Anterior cingulate cortex (tissue), 58 donors: ENCODE data around the gene CCNDBP1.
A peak's percentile ranks its signal among the peaks of the same experiment; 100 is the strongest.
"Not testable (repeated sequence)": the region's sequence is repeated elsewhere in the genome, so short reads cannot be mapped to it uniquely, and the experiment has no call there.

Source experiments
- DNase-seq, 58 donors: peaks; one replicate each; lab custom pipeline; 2025; lab: John Stamatoyannopoulos, UW

The CCNDBP1 gene

GRCh38 chr15:43213466-43213865 is 28.3 kb downstream of the CCNDBP1 start:
- DNase-seq = no peak

GRCh38 chr15:43214169-43214568 is 29.0 kb downstream of the CCNDBP1 start:
- DNase-seq = no peak

GRCh38 chr15:43214592-43215295 is 29.5 kb downstream of the CCNDBP1 start:
- no peak for DNase-seq

- DNase-seq = no peak
Observed at GRCh38 chr15:43215961-43216360, 30.8 kb downstream of the CCNDBP1 start.

GRCh38 chr15:43218908-43219706 is 33.9 kb downstream of the CCNDBP1 start:
- no peak for DNase-seq

- DNase-seq = no peak
Observed at GRCh38 chr15:43219929-43220928, 35.0 kb downstream of the CCNDBP1 start.

GRCh38 chr15:43220991-43221403 is 35.8 kb downstream of the CCNDBP1 start, which contains the start of gene EPB42:
TSS of gene EPB42 (minus strand) at chr15:43221018. CDS start at chr15:43220825, 193 bp downstream.
- DNase-seq = no peak

- DNase-seq = no peak
Observed at GRCh38 chr15:43221422-43221821, 36.2 kb downstream of the CCNDBP1 start.

GRCh38 chr15:43225201-43225949 is 40.2 kb downstream of the CCNDBP1 start:
- DNase-seq = peak in 15 of 58 donors; percentile 1 to 45 (median 12)

GRCh38 chr15:43225950-43226255 is 40.7 kb downstream of the CCNDBP1 start:
- not testable (repeated sequence) for DNase-seq

GRCh38 chr15:43226436-43227305 is 41.5 kb downstream of the CCNDBP1 start:
- no peak for DNase-seq

GRCh38 chr15:43229977-43230376 is 44.8 kb downstream of the CCNDBP1 start:
- peak in 38 of 58 donors; percentile 3 to 78 (median 29) for DNase-seq

GRCh38 chr15:43230640-43231115 is 45.5 kb downstream of the CCNDBP1 start:
- DNase-seq = no peak

GRCh38 chr15:43232289-43232874 is 47.2 kb downstream of the CCNDBP1 start:
- no peak for DNase-seq

GRCh38 chr15:43235536-43235935 is 50.3 kb downstream of the CCNDBP1 start:
- no peak for DNase-seq

- DNase-seq = no peak
Observed at GRCh38 chr15:43237842-43238470, 52.8 kb downstream of the CCNDBP1 start.

GRCh38 chr15:43238671-43239131 is 53.5 kb downstream of the CCNDBP1 start:
- DNase-seq = no peak
